SK-N-DZ (cell line): ENCODE measurements around the gene ACOX3.
"Not testable (repeated sequence)": the region's sequence is repeated elsewhere in the genome, so short reads cannot be mapped to it uniquely, and the experiment has no call there.

ENCODE experiments used
- DNase-seq: peaks from one replicate; pipeline ENCODE4 v3.0.0-alpha.2; 2015; ENCODE audit warnings: low spot score

ACOX3 gene

DNA sequence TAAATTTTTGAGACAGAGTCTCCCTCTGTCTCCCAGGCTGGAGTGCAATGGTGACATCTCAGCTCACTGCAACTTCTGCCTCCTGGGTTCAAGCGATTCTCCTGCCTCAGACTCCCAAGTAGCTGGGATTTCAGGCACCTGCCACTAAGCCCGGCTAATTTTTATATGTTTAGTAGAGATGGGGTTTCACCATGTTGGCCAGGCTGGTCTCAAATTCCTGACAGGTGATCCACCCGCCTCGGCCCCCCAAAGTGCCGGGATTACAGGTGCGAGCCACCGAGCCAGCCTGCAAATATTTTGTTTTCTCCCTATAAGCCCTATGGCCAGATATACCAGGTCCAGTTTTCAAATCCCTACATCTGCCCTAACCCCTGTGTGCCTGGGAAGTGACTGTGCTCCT, 99.2 kb downstream of the ACOX3 start:
- DNase-seq = not testable (repeated sequence)

DNA sequence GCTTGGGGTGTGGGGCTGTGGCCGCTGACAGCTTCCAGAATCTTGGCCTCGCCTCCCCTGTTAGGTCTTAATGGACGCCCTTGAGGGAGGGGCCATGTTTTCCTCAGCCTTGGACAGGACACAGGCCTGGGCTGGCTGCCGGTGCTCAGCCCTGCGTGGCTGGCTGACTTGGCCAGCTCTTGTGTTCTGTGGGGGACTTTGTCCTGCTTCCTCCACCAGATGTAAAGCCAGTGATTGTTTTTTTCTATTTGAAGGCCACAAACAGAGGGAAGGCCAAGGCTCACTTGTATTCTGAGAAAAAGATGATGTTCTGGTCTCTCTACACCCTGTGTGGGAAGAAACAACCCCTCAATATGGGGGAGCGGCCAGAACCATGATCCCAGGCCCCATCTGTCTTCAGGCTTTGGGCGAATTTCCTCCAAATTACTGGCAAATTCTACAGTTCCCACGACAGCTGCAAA, 99.7 kb downstream of the ACOX3 start:
- no peak for DNase-seq

DNA sequence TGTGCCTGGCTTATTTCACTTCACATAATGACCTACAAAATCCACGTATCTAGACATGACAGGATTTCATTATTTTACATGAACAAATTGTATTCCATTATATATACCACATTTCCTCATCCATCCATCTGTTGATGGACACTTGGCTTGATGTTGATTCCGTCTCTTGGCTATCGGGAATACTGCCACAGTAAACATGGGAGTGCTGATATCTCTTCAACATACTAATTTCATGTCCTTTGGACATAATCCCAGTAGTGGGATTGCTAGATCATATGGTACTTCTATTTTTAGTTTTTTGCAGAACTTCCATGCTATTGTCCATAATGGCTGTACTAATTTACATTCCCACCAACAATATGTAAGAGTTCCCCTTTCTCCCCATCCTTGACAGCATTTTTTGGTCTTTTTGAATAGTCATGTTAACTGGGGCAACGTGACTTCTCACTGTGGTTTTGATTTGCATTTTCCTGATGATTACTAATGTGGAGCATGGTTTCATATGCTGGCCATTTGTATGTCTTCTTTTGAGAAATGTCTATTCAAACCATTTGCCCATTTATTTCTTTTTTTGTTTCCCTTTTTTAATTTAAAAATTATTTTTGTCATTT, 102.1 kb downstream of the ACOX3 start:
- DNase-seq = no peak

DNA sequence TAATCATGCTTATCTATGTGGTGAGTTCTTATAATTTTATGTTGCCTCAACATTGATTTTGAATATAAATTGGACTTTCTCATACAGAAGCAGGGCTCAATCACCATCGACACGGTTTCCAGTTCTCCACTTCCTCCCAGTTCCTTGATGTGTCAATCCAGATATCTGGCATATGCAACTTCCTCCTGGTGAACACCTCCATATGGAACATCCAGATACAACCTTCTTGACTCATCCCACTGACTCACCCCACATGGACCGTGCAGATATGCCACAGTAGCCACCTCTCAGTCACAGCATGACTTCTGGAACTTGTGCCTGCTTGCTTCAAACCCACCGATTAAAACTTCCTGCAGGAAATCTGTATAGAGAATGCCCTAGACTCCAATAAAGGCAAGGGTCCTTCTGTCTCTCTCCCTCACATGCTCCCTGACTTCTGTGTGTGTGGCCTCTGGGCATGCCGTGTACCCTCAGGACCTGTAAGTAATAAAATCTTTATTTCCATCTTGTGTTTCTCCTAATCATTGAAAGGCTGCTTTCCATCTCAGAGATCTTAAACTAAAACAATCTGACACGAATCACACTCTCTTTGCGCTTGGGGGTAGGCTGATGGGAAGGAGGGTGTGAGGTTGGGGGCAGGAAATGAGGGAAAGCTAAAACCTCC, 104.0 kb downstream of the ACOX3 start:
- no peak for DNase-seq

DNA sequence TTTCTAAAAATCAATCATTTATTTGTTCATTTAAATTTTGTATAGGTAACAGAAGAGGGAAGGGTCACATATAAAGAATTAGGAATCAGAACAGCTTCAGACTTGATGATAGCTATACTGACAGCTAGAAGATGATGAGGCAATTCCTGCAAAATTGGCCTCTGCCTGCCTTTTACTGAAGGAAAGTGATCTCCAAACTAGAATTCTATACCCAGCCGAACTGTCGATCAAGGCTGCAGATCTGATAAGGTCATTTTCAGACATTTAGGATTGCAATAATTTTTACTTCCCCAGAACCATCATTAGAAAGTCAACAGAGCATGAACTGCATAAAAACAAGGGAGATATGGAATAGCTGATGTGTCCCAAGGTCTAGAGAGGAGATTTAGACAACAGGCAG, 104.7 kb downstream of the ACOX3 start:
- DNase-seq = no peak

DNA sequence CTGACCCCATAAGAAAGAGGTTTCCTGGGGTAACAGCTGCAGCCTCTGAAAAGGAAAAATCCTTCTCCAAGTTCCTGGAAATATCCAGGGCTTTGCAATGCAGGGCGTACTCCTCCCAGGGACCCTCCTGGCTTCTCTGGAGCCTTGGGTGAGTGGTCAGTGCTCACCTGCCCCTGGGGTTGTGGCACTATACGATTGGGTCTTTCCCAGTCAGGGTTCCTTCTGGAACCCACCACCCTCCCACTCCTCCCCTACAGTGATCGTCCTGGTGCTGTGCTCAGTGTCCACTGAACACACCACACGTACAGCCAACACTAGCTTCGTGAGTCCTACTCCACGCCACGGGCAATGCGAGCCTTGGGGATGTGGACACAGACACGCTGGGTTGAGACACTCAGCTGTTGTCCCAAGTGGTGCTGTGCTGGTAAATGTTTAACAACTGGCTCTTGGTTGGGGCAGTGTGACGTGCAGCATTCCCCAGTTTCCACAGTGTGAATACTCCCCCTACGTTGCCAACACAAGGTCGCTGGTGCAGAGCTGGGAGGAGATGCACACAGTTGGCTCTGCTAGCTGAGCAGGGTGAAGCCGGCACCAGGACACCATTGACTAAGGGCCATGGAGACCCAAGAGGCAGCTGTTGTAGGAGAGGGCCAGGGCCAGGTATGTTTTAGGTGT, 105.6 kb downstream of the ACOX3 start:
- no peak for DNase-seq

DNA sequence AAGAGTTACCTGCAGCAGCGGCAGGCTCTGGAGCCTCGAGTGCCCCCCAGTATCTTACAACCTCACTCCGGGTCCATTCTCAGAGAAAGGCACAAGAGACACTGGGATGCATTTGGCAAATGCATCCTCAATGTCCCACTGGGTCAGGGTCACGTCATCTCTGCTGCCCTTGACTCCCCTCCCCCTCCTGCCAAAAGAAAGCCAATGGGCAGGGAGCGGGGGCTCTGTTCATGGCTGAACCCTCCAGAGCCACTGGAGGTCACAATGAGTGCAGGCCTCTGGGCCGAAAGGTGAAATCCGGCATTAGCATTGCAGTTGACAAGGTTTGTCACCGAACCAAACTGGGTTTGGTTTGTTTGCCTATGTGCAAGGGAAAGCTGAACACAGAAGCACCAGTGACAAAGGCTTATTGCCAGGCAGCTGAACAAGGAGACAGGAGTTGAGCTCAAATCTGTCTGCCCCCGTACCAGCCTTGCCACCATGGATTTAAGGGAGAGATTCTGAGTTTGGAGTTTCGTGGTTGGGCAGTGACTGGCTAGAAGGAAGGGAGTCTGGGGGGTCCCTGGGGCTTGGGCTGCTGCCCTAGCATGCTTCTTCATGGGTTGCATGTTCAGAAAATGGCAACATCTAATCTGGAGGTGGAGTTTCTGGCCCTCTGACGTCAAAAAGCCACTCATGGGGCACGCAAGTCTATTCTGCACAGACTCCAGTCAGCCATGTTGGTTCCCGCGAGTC, 106.6 kb downstream of the ACOX3 start:
- no peak for DNase-seq

DNA sequence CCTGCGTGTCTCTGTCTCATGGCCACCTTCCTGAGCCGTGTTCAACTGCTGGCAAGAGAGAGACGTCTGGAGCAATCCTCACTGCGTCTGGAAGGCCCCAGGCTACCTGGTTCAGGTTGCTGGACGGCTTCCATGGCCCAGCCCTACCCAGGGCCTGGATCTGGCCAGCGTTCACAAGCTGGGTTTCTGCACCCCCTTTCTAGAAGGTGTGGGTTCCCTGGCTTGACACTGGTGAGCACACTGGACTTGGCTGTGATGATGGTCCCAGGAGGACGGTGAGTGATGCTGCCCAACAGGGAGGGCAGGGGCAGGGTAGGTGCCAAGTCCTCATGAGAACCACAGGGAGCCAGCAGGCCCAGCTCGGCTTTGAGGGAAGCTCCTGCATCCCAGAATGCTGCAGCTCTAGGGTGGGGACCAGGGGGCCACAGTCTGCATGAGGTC, 107.6 kb downstream of the ACOX3 start:
- no peak for DNase-seq

DNA sequence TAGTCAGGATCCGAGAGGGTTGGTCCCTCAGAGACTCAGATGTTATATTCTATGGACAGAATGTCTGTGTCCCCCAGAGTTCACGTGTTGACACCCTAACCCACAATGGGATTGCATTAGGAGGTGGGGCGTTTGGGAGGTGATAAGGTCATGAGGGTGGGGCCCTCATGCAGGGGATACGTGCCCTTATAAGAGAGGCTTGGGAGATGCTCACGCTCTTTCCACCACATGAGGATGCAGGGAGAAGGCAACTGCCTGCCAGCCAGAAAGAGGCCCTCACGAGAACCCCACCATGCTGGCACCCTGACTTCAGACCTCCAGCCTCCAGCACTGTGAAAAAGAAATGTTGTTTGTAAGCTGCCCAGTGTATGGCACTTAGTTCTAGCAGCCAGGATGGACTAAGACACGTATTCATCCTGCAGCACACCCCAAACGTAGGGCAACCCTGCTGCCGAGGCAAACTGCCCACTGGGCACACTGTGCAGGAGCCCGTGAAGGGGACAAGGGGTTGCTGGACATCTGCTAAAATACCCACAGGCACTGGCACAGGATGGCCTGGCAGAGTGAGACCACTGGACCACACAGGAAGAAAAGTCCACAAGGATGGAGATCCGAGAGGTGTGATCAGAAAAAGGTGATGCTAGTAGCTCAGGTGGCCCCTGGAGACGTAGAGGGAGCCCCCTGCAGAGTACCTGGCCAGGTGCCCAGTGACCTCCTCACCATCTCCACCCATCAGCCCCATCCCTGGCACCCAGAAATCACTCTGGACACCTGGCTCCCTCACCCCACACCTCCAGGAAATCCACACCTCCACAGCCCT, 108.3 kb downstream of the ACOX3 start:
- no peak for DNase-seq

DNA sequence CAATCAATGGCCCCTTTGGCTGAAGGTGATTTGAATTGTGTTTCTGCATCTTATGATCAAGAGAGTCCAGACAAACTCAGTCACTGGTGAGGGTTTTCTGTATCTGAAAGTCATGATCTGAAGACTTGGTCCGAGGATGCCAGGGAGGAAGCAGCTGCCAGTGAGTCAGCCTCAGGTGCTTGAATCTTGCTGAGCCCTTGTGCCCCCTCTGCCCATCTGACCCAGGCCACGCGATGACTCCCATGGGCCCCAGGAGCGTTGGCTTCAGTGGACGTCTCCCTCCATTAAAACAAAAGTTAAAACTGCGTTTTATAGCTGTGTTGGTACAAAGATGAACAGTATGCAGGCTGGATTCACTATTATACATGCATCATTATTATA, 109.0 kb downstream of the ACOX3 start:
- DNase-seq = no peak

DNA sequence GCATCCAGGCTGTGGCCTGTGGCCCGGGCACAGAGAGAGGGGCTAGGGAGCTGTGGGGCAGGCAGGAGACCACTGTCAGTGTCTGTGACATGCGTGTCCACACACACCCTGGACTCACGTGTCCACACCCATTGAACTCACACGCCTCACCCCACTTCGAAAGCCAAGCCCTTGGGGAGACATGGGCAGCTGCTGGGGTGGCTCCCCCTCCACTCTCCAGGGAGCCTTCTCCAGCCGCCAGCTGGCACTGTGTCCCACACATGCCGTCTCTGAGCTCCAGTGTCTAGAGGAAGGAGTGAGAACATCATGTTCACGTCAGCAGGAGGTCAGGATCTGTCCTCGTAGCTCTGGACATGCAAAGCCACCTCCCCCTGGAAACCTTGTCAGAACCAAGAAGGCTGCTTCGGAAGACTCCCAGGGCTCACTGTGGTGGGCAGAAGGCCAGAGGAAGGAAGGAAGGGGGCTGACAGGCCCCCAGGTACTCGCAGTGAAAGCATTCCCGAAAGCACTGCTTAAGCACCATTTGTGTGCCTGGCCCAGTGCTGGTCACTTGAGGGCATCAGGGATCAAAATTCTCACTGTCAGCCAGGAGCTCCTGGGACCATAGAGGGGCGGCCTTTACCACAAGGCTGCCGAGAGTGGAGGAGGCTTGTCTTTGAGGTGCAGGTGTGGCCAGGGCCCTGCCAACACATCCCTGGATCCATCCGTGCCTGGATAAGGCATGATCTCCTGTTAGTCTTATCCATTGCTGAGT, 109.5 kb downstream of the ACOX3 start:
- DNase-seq = no peak

DNA sequence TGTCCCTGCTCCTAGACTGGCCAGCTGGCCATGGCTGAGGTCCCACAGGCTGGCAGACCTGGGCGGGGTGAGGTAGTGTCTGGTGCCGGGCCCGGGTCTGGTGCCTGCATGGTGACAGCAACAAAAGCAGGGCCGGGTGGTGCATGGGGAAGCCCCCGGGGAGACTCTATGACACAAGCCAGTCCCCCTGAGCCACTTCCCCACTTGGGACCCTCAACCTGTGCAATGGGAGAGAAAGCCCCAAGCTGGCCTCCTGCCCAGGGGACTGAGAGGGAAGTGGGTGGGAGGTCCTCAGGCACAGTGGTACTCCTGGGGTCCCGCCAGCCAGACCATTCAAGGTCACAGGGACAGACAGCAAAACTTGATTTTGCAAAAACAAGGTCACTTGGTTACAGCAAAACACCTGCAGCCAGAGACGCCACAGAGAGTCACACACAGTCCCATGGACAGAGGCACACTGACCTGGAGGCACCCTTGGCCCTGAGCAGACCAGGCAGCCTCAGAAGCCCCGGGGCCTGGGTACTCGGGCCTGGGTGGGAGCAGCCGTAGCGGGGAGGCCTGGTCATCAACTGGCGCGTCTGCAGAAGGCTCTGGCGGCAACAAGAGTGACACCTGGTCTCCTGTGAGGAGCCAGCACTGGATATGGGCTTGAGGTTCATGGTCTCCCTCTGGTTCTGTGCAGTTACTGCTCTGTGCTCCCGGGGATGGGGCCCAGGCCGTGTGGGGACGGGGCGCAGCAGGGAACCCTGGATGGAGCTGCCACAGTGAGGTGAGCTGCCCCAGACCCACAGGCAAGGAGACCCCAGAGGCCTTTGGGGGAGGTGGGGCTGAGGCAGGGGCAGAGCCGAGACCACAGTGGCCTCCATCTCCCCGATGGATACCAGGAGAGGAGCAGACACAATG, 110.4 kb downstream of the ACOX3 start:
- no peak for DNase-seq

DNA sequence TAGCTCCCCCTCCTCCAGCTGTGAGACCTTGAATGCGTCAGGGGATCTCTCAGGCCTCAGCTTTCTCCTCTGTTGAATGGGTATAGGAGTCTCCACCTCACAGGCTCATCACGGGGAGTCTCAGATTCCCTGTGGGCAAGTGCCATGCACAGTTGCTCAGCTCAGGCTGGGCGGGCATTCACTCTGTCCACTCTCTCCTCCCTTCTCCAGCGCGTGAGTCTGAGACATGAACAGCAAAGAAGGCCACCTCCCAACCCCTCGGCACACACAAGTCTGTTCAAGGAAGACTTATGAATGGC, 111.0 kb downstream of the ACOX3 start:
- no peak for DNase-seq

DNA sequence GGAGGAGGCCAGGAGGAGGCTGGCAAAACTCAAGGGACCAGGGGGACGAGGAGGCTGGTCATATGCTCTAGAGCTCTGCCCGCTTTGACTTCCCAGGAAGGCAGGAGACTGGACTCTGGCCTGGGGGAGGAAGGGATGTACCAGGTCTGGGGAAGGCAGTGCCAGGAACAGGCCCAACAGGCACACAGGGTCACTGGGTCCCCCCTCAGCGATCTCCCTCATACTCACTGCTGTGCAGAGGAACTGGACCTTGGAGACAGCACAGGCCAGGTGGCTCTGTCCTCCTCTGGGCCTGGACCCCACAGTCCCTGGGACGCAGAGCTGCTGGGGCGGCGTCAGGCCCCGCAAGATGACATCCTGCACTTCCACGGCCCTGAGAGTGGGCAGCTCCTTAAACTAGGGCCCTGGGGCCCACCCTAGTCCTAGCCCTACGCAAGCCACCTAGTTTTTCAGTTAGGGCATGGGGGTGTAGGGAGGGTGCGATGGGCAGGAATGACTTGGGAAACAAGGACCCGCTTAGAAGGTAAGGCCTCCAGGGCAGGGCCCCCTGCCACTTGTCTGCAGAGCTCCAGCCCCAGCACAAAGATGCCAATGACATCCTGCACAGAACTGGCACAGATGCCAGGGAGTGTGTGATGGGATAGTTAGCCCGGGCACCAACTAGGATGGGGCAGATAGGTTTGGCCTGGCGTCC, 111.5 kb downstream of the ACOX3 start:
- no peak for DNase-seq

DNA sequence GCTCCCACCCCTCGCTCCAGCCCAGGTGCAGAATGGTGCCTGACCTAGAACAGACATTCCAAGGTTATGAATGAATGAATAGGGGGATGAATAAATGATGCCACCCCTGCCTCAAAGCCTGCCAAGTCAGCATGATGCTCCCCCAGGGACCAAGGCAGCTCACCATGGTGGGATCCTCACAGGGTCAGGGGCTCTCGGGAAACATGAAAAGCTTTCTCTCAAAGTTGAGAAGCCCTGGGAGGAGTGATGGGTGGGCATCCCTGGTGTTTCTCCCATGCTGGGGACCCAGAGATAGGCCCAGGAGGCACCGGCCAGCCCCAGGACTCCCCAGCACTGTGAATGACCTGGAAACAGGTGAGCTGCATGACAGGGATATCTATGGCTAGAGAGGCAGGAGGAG, 112.1 kb downstream of the ACOX3 start:
- no peak for DNase-seq

DNA sequence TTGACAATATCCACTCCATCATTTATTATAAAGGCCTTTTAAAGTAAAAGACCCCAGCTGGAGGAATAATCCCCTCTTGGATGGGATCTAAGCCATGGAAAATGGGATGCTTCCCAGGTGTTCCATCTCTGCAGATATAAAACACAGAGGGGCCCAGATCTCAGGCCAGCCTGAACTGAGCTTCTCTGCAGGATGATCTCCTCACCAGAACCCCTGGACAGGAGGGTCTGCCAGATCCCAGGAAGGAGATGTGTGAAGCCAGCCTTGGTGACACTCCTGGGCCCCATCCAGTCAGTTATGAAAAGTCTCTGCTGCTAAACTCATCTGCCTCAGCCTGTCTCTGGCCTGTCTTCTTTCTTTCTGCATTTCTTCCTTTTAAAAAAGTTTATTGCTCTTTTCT, 114.3 kb downstream of the ACOX3 start:
- no peak for DNase-seq

DNA sequence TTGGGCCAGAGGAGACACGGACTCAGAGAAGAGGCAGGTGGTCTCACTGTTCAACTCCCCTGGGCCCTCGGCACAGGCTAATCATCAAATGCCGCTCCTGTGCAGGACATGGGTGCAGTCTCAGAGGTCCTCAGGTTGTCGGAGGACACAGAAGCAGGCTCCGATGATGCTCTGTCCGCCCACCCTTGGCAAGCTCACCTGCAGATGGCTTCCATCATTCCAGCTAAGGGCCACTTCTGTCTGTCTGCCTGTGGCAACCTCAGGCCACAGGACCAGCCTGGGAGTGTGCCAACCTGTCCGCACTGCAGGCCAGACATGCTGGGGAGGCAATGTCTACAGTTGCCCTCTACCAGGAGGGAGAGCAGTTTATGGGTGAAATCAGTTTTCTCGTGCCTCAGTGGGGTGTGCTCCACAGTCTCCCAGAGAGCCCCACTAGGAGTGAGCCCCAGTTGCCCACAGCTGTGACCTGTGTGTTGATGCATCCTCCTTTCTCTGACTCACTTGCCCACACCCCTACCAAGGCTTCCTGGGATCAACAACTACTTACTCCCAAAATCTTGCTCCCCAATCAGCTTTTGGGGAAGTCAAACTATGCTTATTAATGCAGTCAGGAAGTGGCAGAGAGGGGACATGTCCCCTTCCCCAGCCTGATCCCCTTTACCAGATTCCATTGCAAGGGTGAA, 115.1 kb downstream of the ACOX3 start:
- no peak for DNase-seq

DNA sequence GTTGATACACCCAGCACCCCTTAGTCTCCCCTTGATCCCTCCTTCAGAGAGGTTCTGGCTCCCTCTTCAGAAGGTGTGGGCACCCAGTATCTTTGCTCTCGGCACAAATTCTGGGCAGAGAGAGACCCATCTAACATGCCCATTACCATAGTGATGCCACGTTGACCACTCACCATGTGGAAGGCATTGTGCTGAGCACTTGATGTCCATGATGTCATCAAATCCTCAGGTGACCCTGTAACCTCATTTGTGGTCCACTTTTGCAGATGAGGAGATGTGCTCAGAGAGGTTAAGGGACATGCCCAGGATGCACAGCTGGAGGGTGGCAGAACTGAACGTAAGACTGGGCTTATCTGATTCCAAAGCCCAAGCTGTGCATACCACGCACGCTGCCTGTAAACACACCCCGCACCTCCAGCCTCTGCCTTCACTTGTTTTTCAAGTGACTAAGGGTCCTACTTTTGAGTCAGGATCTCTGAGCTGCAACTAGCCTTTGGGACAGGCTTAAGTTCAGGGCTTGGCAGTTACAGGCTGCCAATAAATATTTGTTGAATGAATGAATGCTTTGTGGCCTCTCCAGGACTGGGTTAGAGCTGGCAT, 115.8 kb downstream of the ACOX3 start:
- DNase-seq = no peak
